GM18505 (cell line): Measurements from ENCODE around the gene SLC25A2.
"Not testable (repeated sequence)": the region's sequence is repeated elsewhere in the genome, so short reads cannot be mapped to it uniquely, and the experiment has no call there.

ENCODE experiments used
- ATAC-seq: cut with Tn5 transposase; IDR thresholded peaks from one replicate; pipeline ENCODE4 v1.9.1; 2021; ENCODE audit not compliant: unreplicated experiment
- POLR2A ChIP-seq: IDR thresholded peaks from 4 replicates; pipeline ENCODE4 v1.6.1; 2011; ENCODE audit warnings: borderline replicate concordance; ENCODE audit not compliant: insufficient read depth, insufficient read length; ENCODE audit errors: extremely low read depth

The SLC25A2 gene

GRCh38 chr5:141303756-141304155 is at the start of gene SLC25A2:
SLC25A2 (minus strand) TSS chr5:141304049; CDS start chr5:141303865, 184 bp downstream.
- TF ChIP-seq POLR2A, result no peak
- no peak for ATAC-seq

GRCh38 chr5:141351591-141351990 is 47.7 kb upstream of the SLC25A2 start:
- no peak for TF ChIP-seq POLR2A
- no peak for ATAC-seq

- ATAC-seq, result peak; percentile 62
- TF ChIP-seq POLR2A, result no peak
These were observed 46.2 kb upstream of the SLC25A2 start, which contains the start of gene PCDHGB1 for GRCh38 chr5:141349917-141350619. PCDHGB1 (plus strand) TSS chr5:141350099; CDS start chr5:141350261, 162 bp downstream.

GRCh38 chr5:141346017-141346416 is 42.2 kb upstream of the SLC25A2 start:
- not testable (repeated sequence) for ATAC-seq

GRCh38 chr5:141345327-141345726 is 41.5 kb upstream of the SLC25A2 start:
- no peak for TF ChIP-seq POLR2A
- ATAC-seq, result no peak

- TF ChIP-seq POLR2A, result no peak
- ATAC-seq, result peak; percentile 27
These were observed 40.2 kb upstream of the SLC25A2 start for GRCh38 chr5:141343953-141344463.

GRCh38 chr5:141343242-141343952 is 39.5 kb upstream of the SLC25A2 start, which contains the start of gene PCDHGA3:
PCDHGA3 (plus strand) TSS chr5:141343829; CDS start chr5:141344034, 205 bp downstream.
- no peak for TF ChIP-seq POLR2A
- peak; percentile 68 for ATAC-seq

GRCh38 chr5:141342773-141343172 is 38.9 kb upstream of the SLC25A2 start:
- ATAC-seq, result no peak
- no peak for TF ChIP-seq POLR2A

GRCh38 chr5:141340781-141341354 is 37.0 kb upstream of the SLC25A2 start:
- ATAC-seq, result not testable (repeated sequence)

- TF ChIP-seq POLR2A, result no peak
- ATAC-seq, result no peak
These were observed 34.9 kb upstream of the SLC25A2 start, which contains the start of gene PCDHGA2 for GRCh38 chr5:141338538-141339306. PCDHGA2 (plus strand) TSS chr5:141338760.

GRCh38 chr5:141332571-141332970 is 28.7 kb upstream of the SLC25A2 start:
- not testable (repeated sequence) for ATAC-seq

GRCh38 chr5:141330299-141331080 is 26.6 kb upstream of the SLC25A2 start, which contains the start of gene PCDHGA1:
PCDHGA1 (plus strand) TSS chr5:141330514.
- TF ChIP-seq POLR2A, result no peak

More at GRCh38 chr5:141330299-141331080, 26.6 kb upstream of the SLC25A2 start, which contains the start of gene PCDHGA1:
- peak; percentile 49 for ATAC-seq
